DMS53 treated with DMSO at 0.1 percent for 48 hours (cell line): Measurements from ENCODE around the gene C1orf159.
A peak's percentile ranks its signal among the peaks of the same experiment; 100 is the strongest.
"Not testable (repeated sequence)": the region's sequence is repeated elsewhere in the genome, so short reads cannot be mapped to it uniquely, and the experiment has no call there.

Experiments used
- DNase-seq: peaks from one replicate; lab custom pipeline; 2025; ENCODE audit not compliant: unreplicated experiment; lab: John Stamatoyannopoulos, UW

Gene C1orf159

DNA sequence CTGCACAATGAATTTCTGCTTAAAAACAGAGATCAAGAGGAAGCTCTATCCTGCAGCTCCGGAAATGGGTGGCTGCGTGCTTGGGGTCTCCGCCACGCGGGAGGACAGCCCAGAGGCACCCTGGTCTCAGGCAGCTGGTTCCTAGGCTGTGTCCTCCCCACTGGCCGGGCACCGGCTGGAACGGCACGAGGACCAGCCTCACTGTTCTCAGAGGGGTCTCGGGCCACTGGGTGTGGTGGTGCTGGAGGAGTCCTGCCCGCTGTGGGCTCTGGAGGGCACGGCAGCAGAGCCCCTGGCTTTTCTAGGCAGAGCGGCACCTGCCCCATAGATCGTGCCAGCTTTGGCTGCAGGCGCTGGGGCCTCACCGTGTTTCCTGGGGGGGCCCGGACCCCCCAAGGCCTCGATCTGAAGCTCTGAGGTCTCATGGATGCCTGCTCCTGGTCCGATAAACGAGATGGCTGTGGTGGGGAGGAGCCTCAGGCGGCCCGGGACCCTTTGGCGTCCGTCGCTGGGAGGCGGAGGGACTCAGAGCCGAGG is 33.6 kb downstream of the C1orf159 start:
- no peak for DNase-seq

DNA sequence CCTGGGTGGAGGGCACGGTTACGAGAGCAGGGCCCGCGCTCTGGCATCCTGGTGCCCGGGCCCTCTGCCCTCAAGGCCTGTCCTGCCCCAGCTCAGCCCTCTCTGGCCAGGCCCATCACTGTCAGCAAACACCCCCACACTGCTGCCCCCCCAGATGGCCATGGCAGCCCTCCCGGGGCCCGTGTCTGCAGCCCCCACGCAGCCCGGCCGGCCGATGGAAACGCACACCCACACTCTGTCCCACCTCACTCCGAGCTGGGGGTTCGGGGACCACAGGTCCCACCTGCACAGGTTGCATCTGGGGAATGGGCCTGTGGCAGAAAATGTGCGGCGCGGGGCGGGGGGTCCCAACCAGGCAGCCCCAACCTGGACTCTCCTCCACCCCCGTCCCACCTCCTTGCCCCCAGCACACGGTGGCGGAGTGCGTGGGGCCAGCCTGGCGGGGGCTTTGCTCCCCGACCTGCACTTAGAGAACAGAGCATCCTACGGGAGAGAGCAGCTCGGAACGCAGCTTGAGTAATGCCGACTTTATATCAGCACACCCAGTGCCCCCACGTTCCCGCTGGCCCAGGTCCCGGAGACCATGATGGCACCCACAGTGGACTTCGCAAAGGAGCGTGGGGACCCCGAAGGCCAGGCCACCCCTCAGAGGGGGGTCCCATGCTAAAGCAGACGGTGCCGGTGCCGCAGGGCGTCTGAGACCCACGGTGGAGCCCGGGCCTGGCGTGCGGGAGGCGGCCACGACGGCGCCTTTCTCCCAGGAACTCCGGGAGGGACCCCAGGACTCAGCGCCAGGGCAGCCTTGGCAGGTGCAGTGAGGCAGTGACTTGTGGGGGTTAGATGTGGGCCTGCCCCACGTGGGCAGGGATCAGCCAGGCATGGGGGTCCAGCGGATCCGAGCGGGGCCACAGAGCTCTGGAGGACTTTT is 34.3 kb downstream of the C1orf159 start:
- DNase-seq = no peak

DNA sequence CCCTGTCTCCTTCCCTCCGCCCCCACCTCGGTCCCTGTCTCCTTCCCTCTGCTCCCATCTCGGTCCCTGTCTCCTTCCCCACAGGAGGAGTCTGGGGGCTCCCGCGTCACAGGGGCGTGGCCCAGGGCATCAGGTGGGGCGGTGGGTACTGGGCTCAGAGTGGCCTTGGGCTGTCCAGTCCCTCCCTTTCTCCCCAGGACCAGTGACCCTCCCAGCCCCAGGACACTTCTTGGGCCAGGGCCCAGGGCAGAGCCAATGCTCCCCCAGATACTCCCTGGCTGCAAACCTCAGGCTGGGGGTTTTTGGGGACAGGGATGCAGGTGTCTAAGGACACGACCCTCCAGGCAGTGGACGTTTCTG is 35.0 kb downstream of the C1orf159 start:
- DNase-seq = no peak

DNA sequence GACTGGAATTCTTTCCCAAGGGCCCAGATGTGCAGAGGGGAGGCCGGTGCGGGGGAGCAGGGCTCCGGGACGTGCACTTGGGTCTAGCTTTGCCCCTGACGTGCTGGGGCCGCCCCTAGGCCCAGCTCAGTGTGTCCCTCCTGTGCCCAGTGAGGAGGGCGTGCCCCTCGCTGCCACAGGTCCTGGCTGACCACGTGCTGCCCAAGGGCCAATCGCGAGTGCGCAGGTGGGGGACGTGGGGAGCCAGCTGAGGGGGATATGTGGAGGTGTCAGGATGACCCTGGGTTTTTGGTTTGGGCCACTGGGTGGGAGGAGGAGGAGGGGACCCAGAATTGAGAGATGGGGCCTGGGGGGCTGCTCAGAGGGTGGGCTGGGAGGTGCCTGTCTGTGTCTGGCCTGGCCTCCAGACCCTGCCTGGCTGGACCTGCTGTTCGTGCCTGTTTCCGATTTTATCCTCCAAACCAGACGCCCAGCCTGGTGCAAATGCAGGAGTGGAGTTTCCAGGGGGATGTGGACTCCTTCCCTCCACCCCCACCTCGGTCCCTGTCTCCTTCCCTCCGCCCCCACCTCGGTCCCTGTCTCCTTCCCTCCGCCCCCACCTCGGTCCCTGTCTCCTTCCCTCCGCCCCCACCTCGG is 35.6 kb downstream of the C1orf159 start:
- DNase-seq = peak; percentile 48

DNA sequence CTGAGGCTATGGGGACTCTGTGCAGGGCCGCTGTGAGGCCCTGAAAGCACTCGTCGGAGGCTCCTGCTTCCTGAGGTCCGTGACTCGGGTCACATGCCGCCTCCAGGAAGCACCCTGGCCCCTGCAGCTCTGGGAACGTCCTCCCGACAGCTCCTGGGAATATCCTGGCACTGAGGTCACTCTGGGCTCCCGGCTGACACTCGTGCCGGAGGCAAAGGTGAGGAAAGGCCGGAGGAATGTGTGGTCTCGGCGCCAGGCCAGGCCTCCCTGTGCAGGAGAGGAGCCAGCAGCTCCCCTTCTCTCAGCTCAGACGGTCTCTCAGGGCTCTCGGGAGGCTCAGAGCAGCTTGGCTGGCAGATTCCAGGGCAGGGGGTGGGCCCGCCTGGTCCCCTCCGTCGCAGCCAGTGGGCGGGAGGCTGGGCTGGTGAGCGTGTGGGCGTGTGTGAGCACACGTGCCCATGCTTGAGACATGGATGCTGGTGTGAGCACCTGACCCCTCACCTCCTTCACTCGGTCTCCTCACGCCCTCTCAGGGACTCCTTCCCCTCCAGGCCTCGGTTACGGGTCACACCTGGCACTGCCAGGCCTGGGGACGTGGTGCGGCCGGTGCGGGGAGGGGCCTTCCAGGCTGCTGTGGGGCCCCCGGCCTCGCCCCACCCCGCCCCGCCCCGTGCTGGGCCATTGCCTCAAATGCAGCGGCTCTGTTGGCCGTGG is 36.3 kb downstream of the C1orf159 start:
- peak; percentile 72 for DNase-seq

DNA sequence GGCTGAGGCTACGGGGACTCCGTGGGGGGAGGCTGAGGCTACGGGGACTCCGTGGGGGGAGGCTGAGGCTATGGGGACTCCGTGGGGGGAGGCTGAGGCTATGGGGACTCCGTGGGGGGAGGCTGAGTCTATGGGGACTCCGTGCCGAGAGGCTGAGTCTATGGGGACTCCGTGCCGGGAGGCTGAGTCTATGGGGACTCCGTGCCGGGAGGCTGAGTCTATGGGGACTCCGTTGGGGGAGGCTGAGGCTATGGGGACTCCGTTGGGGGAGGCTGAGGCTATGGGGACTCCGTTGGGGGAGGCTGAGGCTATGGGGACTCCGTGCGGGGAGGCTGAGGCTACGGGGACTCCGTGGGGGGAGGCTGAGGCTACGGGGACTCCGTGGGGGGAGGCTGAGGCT is 38.5 kb downstream of the C1orf159 start:
- DNase-seq = not testable (repeated sequence)

DNA sequence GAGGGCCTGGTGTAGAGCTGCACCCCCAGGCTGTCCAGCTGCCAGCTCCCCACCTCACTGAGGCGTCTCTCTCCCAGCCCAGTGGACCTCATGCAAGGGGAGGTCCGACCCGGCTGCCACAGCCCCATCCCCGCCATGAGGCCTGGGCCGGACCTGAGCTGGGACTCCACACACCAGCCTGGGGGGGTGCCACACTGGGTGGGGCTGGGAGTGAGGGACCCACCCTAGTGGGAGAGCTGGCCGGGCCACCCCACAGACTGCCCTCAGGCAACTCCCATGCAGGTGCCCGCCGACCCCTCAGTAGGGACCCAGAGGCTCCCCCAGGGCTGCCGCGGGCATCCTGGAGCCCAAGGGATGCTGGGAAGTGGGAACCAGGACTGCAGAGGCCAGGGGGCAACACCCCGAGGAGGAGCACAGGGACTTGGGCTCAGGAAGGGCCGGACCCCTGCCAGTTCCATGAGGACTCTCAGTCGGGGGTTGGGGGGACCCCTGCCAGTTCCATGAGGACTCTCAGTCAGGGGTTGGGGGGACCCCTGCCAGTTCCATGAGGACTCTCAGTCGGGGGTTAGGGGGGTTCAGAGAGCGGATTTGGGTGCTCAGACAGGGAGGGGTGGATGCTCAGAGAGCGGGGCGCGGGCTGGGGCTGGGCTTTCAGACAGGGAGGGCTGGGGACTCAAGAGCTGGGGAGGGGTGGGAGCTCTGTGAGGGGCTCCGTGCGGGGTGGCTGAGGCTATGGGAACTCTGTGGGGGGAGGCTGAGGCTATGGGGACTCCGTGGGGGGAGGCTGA is 40.5 kb downstream of the C1orf159 start:
- DNase-seq = no peak

DNA sequence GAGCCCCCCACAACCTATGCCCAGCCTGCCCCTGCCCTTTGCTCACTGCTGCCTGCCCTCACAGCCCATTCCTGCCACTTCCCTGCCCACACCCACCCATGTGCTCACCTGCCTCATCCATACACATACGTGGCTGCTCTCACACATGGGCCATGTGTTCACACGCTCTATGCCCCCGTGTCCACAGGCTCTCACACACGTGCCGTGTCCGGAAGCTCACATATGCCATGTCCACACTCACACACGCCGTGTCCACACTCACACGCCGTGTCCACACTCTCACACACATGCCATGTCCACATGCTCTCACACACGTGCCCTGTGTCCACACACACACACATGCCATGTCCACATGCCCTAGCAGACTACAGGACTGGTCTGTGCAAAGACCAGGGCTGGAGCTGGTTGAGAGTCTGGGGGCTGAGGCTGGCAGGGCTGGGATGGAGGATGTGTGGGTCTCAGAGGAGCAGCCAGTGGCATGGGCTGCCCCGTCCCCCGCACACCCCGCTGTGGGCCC is 41.2 kb downstream of the C1orf159 start:
- no peak for DNase-seq

DNA sequence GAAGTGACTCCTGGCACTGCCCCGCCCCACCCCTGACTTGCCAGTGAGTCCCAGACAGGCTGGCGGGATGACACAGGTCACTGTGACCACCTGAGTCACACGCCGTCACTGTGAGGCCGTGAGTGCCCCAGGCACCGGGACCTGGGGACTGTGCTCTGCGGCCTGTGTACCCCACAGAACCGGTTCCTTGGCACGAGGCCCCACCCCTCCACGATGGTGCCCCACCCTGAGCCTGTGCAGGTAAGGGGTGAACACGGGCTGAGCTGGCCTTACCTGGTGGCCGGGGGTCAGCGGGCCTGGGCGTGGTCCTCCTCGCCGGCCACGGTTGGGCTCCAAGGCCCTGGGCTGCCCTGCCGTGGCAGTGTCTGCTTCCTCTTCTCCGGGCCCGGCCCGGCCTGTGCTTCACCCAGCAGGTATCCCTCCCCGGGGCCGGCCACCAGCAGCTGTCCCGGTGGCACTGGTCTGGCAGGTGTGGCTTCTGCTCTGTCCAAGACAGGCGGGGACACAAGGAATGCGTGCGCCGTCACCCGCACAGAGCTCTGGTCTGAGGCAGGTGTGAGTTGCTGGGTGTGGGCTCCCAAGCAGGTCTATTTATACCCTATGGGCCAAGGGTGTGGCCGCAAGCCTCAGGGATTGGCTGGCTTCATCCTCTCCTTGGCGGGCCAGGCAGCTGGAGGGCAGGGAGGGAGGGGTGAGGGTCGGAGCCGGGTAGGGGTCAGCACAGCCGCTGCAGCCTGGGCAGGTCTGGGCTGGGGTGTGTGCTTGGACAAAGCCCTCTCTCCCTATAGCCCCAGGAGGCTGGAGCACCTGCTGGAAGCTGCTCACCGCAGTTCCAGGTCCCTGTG is 41.9 kb downstream of the C1orf159 start, which contains the start of gene RNF223:
RNF223 (minus strand) TSS at position 564 of the 845 bp plus-strand sequence. CDS start 1,740 bp downstream, outside the sequence.
- DNase-seq = peak; percentile 22

DNA sequence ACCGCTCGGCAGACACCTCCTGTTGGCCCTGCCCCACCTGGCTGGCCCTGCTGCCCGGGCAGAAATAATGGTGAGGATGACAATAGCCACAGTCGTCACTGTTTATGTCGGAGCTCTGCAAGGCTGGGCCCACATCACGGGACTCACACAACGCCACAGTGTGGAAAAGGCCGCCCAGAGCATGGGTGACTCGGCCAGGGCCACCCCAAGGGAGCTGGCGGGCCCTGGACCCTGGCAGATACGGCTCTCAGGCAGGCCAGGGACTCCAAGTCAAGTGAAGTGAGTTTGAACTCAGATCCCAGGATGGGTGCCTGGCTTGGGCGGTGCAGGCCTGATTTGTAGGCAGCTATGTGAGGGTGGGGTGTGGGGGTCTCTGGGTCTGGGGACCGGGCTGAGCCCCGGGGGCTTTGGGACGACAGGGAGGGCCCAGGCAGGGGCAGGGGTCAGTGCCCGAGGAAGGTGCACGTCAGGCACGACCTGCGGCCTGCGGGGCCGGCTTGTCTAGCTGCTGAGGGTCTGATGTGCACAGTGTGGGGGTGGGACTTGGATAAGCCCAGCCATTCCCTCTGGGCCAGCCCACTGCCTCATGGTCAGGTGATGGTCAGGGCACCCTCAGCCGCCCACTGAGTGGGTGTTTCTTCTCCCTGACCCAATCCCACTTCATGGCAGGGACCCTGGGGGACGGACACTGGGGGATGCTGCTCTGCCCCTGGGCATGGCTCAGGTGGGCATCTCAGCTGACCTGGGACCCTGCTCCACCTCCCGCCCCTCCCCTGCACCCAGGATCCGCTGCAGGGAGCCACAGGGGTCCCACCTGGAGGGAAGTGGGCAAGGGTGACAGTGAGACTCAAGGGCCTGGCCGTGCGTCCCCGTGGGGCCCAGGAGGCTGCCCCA is 42.8 kb downstream of the C1orf159 start:
- DNase-seq = no peak

DNA sequence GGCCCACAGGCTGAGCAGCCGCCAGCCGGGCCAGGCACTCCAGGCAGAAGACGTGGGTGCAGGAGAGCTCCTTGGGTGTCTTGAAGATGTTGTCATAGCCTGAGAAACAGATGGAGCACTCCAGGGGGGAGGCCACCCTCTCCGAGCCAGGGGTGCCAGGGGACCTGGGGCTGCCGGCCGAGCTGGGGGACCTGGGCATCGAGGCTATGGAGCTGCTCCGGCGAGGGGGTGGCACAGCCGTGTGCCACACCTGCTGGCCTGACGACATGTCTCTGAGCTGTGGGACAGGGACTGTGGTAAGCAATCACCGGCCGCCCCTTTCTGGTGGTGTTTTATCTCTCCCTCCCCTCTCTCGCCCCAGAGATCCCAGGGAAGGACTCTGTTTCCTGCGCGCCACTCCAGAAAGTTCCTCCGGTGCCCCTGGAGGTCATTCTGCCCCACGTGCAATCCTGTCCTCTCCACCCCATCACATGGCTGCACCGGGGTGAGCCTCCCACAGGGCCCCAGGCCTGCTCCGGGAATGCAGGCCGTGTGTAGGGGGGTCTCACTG is 43.5 kb downstream of the C1orf159 start:
- DNase-seq = no peak

DNA sequence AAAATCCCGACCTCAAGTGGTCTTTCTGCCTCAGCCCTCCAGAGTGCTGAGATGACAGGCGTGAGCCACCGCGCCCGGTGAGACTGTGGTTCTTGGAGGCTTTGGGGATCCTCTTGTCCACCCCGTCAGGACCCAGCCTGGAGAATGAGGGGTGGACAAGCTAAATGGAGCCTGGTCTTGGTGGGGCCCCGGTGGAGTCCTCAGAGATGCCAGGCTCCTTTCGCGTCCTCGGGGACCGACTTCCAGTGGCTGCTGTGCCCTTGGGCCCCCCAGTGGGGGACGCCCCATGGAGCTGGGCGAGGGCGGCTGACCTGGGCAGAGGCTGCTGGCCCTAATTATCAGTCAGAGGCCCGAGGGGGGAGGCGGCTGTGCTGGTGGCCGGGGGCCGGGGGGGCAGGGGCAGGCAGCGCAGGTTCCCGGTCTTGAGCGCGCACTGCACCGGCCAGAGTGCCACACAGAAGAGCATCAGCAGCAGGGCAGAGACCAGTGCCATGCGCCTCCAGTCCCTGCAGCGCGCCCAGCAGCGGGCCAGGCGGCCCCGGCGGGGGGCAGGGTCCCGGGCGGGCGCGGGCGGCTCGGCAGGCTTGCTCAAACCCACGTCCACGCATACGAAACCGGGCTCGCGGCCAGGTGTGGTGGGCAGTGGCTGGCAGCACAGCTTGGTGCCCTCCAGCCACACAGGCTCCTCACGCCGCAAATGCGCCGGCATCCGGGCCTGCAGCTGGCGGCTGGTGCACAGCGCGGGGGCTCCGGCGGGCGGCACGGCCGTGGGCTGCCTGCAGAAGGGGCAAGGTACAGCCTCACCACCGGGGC is 44.2 kb downstream of the C1orf159 start:
- DNase-seq = no peak

DNA sequence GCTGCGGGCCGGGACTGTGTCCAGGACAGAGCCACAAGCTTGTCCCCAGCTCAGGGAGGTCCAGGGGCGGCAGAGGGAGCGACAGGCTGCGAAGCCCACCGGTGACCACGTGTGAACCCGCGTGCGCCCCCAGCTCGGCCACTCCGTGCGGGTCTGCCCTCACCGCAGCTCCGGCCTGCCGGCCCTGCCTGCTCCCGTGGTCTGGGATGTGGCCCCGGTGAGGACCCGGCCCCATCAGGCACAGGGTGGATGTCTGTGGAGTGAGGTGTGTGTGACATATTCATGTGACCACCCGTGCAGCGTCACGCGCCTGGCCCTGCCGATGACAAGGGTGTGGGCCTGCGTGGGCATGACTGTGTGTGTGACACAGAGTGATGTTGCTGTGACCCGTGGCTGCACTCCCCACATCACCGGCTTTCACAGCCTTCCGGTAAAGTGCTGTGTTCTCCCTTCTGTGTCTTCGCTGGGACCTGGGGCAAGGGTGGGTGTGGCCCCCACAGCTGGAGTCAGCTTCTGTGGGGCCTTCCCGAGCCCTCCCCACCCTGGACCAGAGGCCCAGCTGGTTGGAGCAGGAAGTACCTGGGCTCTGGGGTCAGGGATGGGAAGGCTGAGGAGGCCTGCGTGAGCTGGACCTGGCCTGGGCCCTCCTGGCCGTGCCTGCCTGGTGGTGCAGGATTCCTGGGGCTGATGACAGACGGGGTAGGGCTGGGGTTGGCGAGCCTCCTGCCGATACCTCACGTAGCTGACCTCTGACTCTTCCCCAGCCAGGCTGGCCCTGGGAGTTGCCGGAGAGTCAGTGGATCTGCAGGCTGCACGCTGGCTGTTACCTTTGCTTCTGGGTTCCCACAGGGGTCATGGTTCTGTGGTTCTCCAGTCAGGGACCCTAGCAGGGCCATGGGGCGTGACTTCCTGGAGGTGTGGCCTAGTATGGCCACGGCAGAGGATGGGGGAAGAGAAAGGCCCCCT is 45.9 kb downstream of the C1orf159 start:
- DNase-seq = no peak

DNA sequence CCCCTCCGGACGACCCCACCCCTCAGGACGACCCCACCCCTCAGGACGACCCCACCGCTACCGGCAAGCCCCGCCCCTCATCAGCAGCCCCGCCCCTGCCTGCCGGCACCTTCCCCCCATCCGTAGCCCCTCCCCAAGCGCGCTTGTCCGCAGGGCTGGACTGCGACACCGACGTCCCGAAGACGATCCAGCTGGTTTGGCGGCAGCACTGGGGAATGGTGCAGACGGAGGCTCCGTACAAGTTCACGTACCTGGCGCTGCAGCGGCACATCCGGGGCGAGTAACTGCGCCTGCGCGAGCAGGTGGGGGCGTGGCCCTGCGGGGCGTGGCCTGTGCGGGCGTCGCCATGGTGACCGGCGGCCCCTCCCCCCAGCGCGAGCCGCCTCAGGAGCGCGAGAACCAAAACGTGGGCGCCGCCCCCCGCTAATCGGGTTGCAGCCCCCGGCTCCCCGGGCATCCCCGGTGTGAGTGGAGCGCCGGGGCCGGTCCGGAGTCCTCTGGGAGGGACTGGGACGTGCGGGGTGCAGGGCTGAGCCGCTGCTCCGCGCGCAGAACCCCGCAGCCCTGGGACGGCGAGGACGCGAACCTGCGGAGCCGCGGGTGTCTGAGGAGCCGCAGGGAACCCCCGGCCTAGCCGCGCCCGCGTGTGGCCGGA is 46.7 kb downstream of the C1orf159 start:
- DNase-seq = peak; percentile 77

DNA sequence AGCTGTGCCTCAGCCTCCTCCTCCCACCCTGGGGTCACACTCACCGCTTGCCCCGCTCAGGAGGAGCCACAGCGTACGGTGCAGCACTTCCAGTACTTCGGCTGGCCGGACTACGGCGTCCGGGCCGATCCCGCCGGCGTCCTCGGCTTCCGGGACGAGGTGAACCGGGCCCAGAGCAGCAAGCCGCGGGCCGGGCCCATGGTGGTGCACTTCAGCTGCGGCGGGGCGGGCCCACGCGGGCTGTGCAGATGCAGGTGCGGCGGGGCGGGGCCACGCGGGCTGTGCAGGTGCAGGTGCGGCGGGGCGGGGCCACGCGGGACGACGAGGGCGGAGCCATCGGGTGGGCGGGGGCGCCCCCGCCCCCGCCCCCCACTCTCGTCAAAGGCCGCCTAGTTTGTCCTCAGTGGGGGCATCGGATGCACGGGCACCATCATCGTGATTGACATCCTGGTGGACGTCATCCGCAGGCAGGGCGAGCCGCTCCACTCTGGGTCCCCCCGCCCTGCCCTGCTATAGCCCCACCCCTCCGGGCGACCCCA is 47.3 kb downstream of the C1orf159 start:
- peak; percentile 75 for DNase-seq
